Hematopoietic multipotent progenitor cell treated with erythropoietin and hydrocortisone succinate and interleukin-3 and kit ligand, for 17 days (in vitro differentiated cells): Measurements from ENCODE around the gene BAIAP2L1.

ENCODE experiments used
- DNase-seq: peaks from one replicate; pipeline ENCODE4 v3.0.0-alpha.2; 2015; ENCODE audit warnings: low spot score

BAIAP2L1 gene

DNA sequence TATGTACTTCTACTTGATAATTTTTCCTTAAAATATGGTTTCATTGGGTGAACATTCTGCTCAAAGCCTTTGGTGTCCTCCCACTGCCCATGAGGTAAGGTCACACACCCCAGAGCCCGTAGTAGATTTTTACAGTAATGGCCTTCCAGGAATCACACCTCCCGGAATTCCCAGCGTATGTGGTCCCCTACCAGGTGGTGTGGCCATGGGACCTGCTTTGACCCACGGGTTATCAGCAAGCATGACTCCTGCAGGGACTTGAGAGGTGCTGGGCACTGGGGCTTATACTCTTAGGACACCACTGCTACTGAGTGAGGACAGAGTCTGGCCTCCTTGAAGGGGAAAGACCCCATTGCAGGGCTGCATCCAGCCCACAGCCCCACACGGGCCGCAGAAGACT lies 42.2 kb downstream of the BAIAP2L1 start:
- no peak for DNase-seq

DNA sequence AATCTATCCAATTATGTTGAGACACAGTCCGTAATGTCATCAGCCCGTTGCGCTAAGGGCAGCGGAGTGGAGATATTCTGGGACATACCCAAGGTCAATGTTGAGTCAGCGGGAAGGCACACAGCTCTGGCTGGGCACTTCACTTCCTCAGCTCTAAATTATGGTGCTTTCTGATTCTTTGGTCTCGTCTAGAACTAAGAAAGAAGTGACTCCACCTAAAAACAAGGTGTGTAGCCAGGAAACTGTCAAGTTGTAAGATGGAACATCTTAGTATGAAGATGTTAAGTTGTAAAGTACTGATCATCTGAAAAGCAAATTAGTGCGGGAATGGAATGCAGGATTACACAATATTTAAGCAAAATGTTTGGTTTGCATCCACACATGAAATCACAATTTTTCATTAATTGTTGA lies 43.1 kb downstream of the BAIAP2L1 start:
- DNase-seq = no peak

DNA sequence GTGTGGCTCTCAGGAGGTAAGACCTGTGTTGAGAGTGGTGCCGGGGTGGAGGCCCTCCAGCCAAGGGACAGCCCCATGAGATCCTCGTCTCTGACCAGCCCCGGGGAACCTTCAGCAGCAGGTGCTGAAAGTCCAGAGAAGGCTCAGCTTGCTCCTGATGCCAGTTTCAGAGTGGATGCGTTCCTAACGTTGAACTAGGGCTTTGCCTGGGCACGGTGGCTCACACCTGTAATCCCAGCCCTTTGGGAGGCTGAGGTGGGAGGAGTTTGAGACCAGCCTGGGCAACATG lies 45.7 kb downstream of the BAIAP2L1 start:
- no peak for DNase-seq

DNA sequence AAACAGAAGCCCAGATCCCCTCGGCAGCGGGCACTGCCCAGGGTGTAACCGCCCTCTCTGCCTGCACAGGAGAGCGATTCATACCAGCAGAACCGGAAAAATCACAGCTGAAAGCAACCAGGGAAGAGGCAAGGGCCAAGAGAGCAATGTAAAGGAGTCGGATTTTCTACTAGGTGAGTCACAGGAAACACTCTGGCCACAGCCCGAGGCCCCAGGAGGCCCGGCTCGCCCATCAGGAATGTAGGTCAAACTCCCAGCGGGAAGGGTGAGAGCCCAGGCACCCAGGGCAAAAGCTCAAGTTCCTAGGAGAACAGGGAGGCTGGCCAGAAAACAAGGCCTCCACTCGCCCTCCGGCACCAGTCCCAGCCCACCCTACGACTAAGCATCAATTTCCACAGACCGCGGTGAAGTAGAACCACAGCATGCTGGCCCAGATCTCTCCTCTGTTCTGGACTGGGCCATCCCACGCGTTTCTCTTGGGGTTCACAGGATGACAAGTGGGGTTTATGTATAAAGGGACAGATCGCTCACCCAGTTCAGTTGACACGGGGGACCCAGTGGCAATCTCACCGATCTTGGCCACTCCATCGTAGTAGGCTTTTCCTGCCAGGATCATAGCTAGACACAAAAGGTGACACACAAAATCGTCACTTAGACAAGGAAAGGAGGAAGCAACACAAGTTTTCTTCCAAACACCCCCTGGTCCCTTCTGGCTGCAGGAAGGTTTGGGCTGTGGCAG lies 46.2 kb downstream of the BAIAP2L1 start:
- no peak for DNase-seq

DNA sequence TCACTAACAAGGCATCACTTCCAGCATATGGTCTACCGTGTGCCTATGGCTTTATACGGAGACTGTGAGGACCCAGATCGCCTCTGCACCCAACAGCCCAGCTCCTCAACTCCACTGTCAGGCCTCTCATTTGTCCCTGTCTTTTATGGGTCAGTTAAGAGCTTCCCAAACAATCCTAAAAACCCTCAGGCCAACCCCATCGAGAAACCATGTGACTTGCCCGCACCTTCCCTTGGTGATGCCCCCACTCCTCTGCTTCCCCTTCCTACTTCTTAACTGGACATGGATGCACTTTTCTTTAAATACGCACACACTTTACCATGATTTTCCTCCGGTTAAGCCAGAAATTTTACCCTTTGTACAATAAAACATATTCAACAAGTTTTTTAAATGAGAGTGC lies 46.8 kb downstream of the BAIAP2L1 start:
- DNase-seq = no peak

DNA sequence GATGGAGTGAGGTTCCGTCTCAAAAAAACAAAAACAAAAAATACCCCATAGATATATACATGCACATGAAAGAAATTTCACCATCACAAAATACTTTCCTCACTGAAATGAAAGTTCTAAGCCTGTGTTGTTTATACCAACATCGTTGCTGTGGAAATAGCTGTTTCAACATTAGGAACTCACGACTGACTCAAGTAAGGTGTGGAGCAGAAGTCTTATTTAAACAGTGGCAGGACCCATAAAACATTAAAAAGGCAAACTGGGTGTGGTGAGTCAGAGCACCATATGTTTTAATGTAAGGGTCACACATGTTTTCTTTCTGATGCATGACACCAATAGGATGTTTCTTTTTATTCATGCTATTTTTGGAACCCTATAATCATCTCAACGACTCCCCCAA lies 48.3 kb downstream of the BAIAP2L1 start:
- DNase-seq = no peak

DNA sequence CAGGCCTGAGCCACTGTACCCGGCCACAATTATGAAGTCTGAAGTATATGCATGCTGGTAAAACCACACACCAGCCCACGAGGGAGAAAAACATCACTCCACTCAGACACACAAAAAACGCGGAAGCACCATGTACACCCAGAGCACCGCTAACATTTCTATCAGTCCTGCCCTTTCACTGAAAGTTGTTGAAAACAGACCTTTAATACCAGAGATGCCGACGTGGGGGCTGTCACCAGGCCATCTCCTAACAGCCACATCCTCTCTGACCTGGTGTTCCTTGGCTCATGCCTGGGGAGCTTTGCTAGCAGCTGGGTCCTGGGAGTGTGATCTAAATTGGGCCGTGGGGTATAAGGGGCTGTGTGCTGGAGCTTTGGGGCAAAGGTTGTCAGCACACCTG lies 49.8 kb downstream of the BAIAP2L1 start:
- no peak for DNase-seq

DNA sequence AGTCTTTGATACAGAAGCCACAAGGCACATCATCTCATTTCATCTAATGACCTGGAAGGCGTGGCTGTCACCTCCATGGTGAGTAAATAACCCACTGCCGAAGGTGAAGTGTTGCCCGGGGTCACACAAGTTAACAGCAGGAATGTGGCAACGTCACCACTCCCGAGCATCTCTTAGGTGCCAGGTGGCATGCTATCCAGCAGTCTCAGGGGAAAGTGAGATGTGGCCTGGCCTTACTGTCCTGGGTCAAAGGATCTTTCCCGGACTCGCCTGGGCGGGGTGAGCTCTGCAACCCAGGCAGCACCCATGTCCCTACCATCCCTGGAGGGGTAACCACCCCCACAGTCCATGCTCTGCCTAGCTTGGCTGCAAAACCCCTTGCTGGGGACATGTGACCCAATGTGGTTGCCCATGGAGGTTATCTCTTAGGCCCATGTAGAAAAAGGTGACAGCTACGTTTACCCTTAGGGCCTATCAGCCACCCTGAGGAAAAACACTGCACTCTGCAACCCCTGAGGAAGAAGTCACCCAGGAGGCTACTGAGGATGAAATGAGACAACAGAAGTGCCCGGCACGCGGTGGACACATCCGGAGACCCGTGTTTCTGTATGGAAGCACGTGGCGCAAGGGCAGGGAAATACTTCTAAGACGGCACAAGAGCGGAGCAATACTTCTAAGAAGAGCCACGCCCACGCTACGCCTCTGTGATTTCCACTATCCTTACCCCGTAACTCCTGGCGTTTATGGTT lies 52.0 kb downstream of the BAIAP2L1 start:
- no peak for DNase-seq

DNA sequence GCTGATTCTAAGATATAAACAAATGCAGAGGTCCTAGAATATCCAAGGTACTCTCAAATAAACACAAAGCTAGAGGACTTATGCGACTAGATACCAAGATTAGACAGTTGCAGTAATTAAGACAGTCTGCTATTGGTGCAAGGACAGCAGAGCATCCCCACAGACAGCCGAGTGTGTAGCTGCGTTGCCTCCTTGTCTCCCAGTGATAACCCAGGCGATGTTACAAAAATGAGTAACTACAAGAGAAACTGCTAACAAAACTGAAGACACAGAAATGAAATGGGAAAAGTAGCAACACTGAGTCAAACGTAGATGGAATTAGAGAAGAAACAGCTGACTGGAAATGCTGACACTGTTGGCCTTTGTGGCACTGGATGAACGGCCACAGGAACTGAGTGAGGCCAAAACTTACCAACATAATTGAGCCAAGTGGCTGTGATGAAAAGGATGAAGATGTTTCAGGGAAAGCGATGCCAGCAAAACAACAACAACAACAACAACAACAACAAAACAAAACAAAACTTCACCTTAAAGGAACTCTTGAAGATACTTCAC lies 54.3 kb downstream of the BAIAP2L1 start:
- DNase-seq = no peak

DNA sequence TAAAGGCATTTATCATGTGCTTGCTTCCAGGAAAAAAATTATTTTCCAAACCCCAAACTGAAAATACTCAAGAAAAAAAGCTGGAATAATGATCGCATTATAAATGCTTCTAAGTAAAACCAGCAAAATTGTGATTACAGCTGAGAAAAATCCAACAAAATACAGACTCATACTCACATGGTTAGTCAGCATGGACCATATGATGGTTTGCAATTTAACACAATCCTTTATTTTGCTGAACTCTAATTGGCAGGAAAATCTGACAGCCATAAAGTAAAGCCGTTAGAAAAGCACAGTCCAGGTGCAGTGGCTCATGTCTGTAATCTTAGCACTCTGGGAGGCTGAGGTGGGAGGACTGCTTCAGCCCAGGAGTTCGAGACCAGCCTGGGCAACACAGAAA lies 59.8 kb downstream of the BAIAP2L1 start:
- DNase-seq = no peak

DNA sequence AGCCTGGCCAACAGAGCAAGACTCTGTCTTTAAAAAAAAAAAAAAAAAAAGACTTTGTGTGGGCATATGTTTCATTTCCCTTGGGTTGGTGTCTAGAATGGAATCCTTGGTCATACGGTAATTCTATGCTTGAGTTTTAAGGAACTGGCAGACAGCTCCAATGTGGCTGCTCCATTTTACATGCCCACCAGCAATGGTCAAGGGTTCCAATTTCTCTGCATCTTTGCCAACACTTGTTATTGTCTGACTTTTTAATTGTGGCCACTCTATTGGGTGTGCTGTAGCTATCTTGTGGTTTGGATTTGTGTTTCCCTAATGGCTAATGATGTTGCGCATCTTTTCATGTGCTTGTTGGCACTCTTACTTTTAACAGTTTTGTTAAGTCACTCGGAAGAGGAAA lies 61.8 kb downstream of the BAIAP2L1 start:
- no peak for DNase-seq

DNA sequence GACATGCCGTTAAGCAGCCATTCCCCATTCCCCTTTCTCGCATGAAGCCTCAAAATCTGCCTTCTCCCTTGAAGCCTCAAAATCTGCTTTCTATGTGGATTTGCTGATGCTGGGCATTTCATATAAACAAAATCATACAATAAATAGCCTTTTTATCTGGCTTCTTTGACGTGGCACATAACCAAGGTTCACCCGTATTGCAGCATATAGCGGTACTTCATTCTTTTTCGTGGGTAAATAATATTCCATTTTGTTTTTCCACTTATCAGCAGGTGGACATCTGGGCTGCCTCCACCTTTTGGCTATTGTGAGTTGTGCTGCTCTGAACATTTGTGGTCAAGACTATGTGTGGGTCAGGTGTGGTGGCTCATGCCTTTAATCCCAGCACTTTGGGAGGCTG lies 62.4 kb downstream of the BAIAP2L1 start:
- no peak for DNase-seq

DNA sequence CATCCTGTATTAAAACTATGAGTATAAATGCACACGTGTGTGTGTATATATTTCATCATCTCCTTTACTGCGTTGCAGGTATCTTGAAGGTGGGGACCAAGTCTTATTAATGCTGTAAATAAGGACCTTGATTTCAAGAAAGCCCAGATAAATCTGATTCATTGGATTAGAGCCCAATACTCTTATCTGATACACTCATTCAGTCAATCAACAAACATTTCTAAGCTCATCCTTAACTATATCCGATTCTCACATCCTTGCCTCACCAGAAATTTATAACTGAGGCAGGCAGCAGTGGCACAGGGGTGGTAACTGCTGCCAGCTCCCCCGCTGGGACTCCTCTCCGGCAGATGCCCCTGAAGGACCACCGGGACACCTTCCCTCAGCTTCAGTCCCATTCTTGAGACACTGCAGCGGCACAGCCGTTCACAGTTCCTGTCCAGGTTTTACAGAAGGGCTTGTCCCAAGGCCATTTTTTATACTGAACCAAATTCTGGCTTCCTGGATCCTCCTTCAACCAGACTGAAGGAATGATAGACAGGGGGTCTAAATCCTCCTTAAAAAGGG lies 65.4 kb downstream of the BAIAP2L1 start:
- DNase-seq = no peak

DNA sequence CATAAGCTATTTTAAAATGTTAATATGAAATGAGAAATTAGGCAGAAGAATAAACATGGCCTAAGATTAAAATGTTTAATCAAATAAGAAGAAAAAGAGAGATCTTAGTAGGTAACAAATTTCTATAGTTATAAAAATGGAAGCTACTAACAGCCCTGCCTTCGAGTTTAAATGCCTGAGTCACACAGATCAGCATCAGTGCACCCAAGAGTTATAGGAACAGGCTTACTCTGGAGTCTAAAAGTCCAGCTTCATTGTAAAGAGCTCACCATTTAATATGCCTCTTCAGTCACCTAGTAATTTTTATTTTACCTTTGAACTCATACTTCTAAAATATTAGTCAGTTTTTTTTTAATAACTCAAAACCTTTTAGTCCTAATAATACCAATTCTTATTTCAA lies 66.8 kb downstream of the BAIAP2L1 start:
- no peak for DNase-seq

DNA sequence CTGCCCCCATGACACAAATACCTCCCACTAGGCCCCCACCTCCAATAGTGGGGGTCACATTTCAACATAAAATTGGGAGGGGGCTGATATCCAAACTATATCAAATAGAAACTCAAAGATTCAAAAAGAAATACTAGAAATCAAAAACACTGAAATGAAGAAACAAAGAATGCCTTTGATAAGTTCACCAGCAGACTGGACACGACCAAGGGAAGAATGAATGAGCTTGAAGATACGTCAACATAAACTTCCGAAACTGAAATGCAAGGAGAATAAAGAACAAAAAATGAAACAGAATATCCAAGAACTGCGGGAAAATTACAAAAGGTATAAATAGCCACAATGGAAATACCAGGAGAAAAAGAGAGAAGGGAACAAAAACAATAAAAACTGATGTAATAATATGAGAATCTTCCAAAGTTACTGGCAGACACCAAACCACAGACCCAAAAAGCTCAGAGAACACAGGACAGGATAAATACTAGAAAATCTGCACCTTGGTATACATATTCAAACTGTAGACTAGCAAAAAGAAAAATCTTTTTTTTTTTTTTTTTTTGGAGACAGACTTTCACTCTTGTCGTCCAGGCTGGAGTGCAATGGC lies 69.9 kb downstream of the BAIAP2L1 start:
- DNase-seq = no peak

DNA sequence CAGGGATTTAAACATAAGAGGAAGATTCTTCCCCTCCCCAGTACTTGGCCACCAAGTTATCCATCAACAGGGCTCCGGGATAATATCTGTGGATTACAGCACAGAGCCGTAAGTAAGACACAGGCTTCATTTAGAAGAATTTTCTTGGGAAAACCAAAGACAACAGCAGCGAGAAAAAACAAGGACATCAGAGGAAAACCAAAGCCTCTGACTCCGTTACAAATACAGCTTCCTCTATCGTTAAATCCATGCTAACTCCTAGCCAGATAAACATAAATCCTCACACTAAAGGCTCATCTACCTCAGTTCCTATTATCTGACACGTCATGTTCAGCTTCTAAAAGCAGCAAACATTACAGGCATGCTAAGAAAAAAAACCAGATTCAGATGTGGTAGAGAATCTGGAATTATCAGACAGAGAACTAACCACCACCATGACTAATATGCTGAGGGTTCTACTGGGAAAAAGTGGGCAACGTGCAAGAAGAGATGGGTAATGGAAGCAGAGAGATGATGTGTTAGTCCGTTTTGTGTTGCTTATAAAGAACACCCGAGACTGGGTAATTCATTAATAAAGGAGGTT lies 71.0 kb downstream of the BAIAP2L1 start:
- DNase-seq = no peak

DNA sequence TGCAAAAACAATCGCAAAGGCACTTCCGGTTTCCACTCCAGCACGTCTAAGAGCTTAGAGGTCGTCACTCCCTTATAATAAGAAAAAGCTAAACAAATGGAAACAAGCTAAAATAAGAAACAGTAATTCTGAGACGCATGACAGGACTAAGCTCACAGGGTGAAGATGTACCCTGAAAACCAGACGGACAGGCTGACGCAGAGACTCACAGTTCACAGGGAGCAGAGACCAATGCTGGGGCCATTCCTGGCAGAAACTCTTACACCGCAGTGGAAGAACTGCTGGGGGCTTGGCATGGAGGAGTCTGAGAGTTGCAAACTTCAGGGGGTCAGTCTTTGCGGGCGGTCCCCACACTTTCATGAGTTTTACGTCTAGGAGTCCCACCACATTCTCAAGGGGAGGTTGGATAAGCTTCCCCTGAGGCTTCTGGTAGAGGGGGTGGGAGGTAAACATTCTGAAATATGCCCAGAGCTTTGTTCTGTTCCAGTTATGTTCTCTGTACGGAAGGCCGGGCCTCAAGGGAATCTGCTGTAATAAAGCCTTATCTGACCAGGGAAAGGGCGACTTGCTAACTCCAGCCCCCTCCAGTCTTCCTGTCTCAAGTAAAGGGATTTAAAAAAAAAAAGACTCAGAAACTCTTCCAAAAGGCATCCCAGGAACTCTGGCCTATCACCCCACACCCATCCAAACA lies 71.6 kb downstream of the BAIAP2L1 start:
- DNase-seq = no peak

DNA sequence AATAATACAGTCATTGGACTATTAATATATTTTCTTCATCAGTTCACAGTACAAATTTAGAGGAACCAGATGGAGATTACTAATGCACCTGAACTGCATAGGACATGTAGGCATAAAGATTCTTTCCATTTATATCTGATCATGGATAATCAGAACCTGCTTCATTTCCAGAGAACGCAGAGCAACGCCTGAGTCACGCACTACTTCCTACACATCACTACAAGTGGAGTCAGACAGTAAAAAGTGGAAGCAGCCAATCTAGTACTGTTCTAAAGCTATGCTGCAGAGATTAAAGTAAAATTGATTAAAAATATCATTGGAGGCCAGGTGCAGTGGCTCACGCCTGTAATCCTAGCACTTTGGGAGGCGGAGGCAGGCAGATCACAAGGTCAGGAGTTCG lies 76.1 kb downstream of the BAIAP2L1 start:
- no peak for DNase-seq

DNA sequence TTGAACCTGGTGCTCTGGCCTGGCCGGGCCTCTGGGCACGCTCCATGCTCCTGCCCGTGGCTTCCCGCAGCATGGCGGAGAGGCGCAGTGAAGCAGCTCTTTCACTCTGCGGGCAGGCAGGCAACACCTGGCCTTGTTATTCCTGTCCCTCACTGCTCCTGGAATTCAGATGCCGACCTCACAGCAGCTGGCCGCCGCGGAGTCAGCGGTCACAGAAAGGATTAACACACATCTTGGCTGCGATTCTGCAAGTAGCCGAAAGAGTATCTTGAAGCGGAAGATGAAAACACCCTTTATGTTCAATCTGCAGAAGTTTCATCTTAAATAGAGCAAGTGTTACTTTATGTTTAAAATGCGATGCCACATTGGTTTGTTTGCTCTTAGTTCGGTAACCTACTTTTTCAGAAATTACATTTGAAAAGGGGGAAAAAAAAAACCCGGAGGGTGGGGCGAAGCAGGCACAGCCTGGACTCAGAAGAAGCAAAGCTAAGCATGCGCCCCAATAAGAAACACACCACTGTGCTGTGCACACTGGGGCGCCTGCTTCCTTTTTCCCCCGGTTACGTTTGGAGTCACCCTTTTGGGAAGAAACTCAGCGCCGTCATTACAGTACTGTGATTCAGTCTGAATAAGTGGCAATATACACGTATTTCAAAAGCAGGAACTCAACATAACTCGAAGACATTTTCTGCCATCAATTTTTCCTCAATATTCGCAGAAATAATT lies 77.1 kb downstream of the BAIAP2L1 start:
- no peak for DNase-seq

DNA sequence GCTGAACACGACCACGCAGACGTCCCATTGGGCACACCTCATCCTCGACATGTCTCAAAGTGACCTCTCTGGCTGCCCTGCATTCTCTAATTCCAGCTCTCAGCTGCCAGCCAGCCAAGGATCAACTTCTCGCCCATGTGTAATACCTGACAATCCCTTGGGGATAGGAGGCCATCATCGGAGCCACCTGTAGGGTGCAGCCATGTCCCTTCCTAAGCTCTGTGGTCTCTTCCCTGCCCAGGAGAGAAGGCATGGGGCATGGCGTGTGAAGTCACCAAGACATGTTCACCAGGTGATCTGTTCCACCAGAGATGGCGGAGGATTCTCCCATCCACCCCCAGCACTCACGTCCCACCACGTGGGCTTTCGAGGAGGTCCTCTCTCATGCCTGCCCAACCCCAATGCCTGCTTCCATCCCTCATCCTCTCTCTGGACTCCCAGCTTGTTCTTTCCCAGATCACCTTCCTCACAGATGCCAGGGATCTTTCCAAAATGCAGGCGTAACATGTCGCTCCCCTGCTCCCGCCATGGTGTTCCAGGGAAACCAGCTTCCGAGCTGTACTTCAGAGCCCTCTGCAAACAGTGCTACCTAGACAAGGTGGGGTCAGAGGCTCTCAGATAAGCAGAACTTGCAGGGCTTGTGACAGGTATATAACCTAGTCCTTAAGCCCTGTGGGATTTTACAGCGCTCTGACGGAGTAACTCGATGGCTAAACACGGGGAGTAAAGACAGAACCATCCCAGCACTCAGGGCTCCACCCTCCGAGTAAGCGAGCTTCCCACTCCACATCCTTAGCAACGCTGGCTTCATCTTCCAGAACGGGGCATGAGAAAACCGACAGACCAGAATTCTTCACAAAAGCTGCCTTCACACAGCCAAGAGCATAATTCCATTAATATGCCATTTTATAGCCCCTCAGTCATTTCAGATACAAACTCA lies 78.3 kb downstream of the BAIAP2L1 start:
- DNase-seq = no peak
